ENCODE data around the gene SLC30A9.

- TF ChIP-seq CTCF (IDR thresholded peaks at IDR 0.05) (no peak), EZH2phosphoT487 (IDR thresholded peaks at IDR 0.05) (no peak), EZH2 (IDR thresholded peaks at IDR 0.05) (no peak)
Observed at GRCh38 chr4:42119886-42120285, 129.6 kb downstream of the SLC30A9 start.

Measured in neural progenitor cell (in vitro differentiated cells).